DMS 273 (cell line): Measurements from ENCODE around the gene JPT1.
A peak's percentile ranks its signal among the peaks of the same experiment; 100 is the strongest.
"Not testable (repeated sequence)": the region's sequence is repeated elsewhere in the genome, so short reads cannot be mapped to it uniquely, and the experiment has no call there.

ENCODE experiments used
- DNase-seq: peaks from one replicate; lab custom pipeline; 2025; ENCODE audit not compliant: unreplicated experiment; lab: John Stamatoyannopoulos, UW

The JPT1 gene

GRCh38 chr17:75154195-75155106 is at the start of gene JPT1:
JPT1 (minus strand) TSS chr17:75154512; CDS start chr17:75154397, 115 bp downstream.
- peak; percentile 99 for DNase-seq

- no peak for DNase-seq
These were observed 45.7 kb upstream of the JPT1 start for GRCh38 chr17:75199886-75200618.

- no peak for DNase-seq
These were observed 40.6 kb upstream of the JPT1 start for GRCh38 chr17:75194879-75195278.

- DNase-seq, result no peak
These were observed 37.3 kb upstream of the JPT1 start for GRCh38 chr17:75191584-75191983.

- DNase-seq, result no peak
These were observed 34.3 kb upstream of the JPT1 start for GRCh38 chr17:75188614-75189013.

- no peak for DNase-seq
These were observed 29.9 kb upstream of the JPT1 start for GRCh38 chr17:75183999-75184884.

GRCh38 chr17:75182569-75183436 is 28.5 kb upstream of the JPT1 start, which contains the start of gene SUMO2:
SUMO2 (minus strand) TSS chr17:75182959; CDS start chr17:75182834, 125 bp downstream.
- DNase-seq, result peak; percentile 99

- no peak for DNase-seq
These were observed 27.9 kb upstream of the JPT1 start for GRCh38 chr17:75182319-75182568.

GRCh38 chr17:75181608-75182318 is 27.5 kb upstream of the JPT1 start:
- DNase-seq, result peak; percentile 55

- no peak for DNase-seq
These were observed 26.8 kb upstream of the JPT1 start for GRCh38 chr17:75181110-75181509.

GRCh38 chr17:75178453-75178852 is 24.1 kb upstream of the JPT1 start:
- no peak for DNase-seq

- DNase-seq, result no peak
These were observed 22.3 kb upstream of the JPT1 start for GRCh38 chr17:75176625-75177024.

- no peak for DNase-seq
These were observed 20.7 kb upstream of the JPT1 start for GRCh38 chr17:75174996-75175395.

GRCh38 chr17:75173526-75173925 is 19.2 kb upstream of the JPT1 start:
- no peak for DNase-seq

GRCh38 chr17:75168998-75169397 is 14.7 kb upstream of the JPT1 start:
- no peak for DNase-seq

GRCh38 chr17:75164606-75165005 is 10.3 kb upstream of the JPT1 start:
- not testable (repeated sequence) for DNase-seq

- no peak for DNase-seq
These were observed 8.8 kb upstream of the JPT1 start for GRCh38 chr17:75163074-75163473.

- DNase-seq, result no peak
These were observed 5.9 kb upstream of the JPT1 start for GRCh38 chr17:75160211-75160610.

- DNase-seq, result no peak
These were observed 5.1 kb upstream of the JPT1 start for GRCh38 chr17:75159196-75160031.
